AG09309 (cell line): ENCODE data around the gene AHNAK.

Experiments
- DNase-seq: peaks from one replicate; pipeline ENCODE4 v3.0.0-alpha.2; 2010; ENCODE audit warnings: low read depth
- H3K4me3 ChIP-seq: 2 replicates; pipeline ENCODE4 v1.5.1; 2011; ENCODE audit warnings: mild to moderate bottlenecking, low read depth, low read length, moderate library complexity; ENCODE audit not compliant: control insufficient read depth
- CTCF ChIP-seq: IDR thresholded peaks from 2 replicates; pipeline ENCODE4 v1.5.1; 2011; ENCODE audit warnings: mild to moderate bottlenecking, low read depth, low read length, inconsistent platforms; ENCODE audit not compliant: insufficient read depth, control insufficient read depth; ENCODE audit errors: missing control alignments

Gene AHNAK

GRCh38 chr11:62400281-62400680 lies 146.3 kb downstream of the AHNAK start:
- no peak for TF ChIP-seq CTCF
- no peak for DNase-seq
- H3K4me3 ChIP-seq = no peak overlapping the region

GRCh38 chr11:62399878-62400266 lies 146.7 kb downstream of the AHNAK start:
- H3K4me3 ChIP-seq = no peak overlapping the region
- TF ChIP-seq CTCF = no peak
- DNase-seq = no peak

GRCh38 chr11:62399172-62399877 lies 147.3 kb downstream of the AHNAK start:
- no peak for DNase-seq
- no peak for TF ChIP-seq CTCF
- no peak overlapping the region for H3K4me3 ChIP-seq

GRCh38 chr11:62398011-62398994 lies 148.3 kb downstream of the AHNAK start:
- TF ChIP-seq CTCF = no peak
- H3K4me3 ChIP-seq = no peak overlapping the region
- DNase-seq = no peak

GRCh38 chr11:62395885-62396551 lies 150.6 kb downstream of the AHNAK start:
- TF ChIP-seq CTCF = no peak
- no peak overlapping the region for H3K4me3 ChIP-seq
- DNase-seq = no peak

GRCh38 chr11:62394825-62395538 lies 151.6 kb downstream of the AHNAK start:
- TF ChIP-seq CTCF = peak; percentile 60
- peak overlapping the region; percentile 32 for H3K4me3 ChIP-seq
- peak; percentile 59 for DNase-seq
